ENCODE data around the gene WDHD1. TPM values are rescaled to one million over a fixed set of nuclear protein-coding genes. Genes with fewer than 3 reads are reported as not detected.
"Not testable (repeated sequence)": the region's sequence is repeated elsewhere in the genome, so short reads cannot be mapped to it uniquely, and the experiment has no call there.

Gene WDHD1
- total RNA-seq, 2 donors from 2014 or later, result 0.66 to 1.0 TPM

DNA sequence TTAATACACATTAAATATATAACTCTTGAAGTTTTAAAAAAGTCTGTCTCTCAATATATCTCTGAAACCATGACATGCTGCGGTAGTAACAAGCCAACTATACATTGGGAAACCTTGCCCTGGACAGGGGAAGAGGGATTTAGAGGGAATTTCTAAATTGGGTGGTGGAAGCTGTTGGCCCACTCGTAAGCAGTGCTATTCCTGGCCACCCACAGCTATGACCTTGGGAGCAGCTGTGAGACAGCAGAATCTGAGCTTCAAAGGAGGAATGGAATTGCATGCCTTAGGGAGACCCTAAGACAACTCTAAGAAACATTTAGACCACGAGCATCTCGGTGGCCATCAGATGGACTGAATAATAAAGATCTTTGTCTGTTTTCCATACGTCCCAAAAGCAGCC lies 108.5 kb downstream of the WDHD1 start:
- ATAC-seq, result no peak

DNA sequence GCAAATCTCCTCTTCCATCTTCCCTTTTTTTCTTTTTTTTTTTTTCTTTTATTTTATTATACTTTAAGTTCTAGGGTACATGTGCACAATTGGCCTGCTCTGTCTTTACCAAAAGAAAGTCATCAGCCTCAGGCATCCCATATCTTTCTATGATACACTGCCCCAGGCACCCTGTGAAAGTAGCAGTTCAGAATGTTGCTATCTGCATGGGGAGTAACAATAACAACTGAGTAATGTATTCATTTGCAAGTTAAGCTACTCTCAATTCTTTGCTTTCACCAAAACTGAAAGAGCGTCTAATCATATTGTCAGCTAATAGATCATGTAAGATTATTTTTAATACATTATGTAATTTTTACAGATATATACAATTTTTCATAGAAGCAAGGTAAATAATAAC lies 110.8 kb downstream of the WDHD1 start:
- DNase-seq (no peak), ATAC-seq (no peak)
- intact Hi-C loops (cut with DNase I), result no loop called here
- no peak overlapping the region for H3K4me3 ChIP-seq
- H3K4me1 ChIP-seq, result no peaks in the 10 kb centered on the region
- H3K9me3 ChIP-seq, result no peaks in the 10 kb centered on the region
- WGBS, 2 donors, result 94 to 96% methylated on average over 1 of the region's 1 CpG
- H3K36me3 ChIP-seq (replicated peaks in 1 of 2; ENCODE audit: insufficient read depth in 1 of 2, low read depth in 2 of 2), result no peaks in the 10 kb centered on the region
- no peaks in the 10 kb centered on the region for H3K27me3 ChIP-seq
- H3K27ac ChIP-seq, result no peak overlapping the region
- no peak for TF ChIP-seq POLR2A (IDR thresholded peaks at IDR 0.05)
- TF ChIP-seq, protein P1, sequence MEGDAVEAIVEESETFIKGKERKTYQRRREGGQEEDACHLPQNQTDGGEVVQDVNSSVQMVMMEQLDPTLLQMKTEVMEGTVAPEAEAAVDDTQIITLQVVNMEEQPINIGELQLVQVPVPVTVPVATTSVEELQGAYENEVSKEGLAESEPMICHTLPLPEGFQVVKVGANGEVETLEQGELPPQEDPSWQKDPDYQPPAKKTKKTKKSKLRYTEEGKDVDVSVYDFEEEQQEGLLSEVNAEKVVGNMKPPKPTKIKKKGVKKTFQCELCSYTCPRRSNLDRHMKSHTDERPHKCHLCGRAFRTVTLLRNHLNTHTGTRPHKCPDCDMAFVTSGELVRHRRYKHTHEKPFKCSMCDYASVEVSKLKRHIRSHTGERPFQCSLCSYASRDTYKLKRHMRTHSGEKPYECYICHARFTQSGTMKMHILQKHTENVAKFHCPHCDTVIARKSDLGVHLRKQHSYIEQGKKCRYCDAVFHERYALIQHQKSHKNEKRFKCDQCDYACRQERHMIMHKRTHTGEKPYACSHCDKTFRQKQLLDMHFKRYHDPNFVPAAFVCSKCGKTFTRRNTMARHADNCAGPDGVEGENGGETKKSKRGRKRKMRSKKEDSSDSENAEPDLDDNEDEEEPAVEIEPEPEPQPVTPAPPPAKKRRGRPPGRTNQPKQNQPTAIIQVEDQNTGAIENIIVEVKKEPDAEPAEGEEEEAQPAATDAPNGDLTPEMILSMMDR (IDR thresholded peaks at IDR 0.05), result no peak

More for the DNA sequence above, 108.5 kb downstream of the WDHD1 start:
- DNase-seq, result no peak
- Histone ChIP-seq H3K27ac (no peak overlapping the region), H3K4me3 (no peak overlapping the region), H3K9me3 (no peaks in the 10 kb centered on the region), H3K4me1 (no peaks in the 10 kb centered on the region), H3K36me3 (replicated peaks in 1 of 2; ENCODE audit: insufficient read depth in 1 of 2, low read depth in 2 of 2) (no peaks in the 10 kb centered on the region), H3K27me3 (no peaks in the 10 kb centered on the region)
- intact Hi-C loops (cut with DNase I), result no loop called here
- no peak for TF ChIP-seq POLR2A (IDR thresholded peaks at IDR 0.05)
- TF ChIP-seq, protein P1 (IDR thresholded peaks at IDR 0.05), result no peak
- WGBS, 2 donors, result 51 to 64% methylated on average over 5 of the region's 5 CpGs

DNA sequence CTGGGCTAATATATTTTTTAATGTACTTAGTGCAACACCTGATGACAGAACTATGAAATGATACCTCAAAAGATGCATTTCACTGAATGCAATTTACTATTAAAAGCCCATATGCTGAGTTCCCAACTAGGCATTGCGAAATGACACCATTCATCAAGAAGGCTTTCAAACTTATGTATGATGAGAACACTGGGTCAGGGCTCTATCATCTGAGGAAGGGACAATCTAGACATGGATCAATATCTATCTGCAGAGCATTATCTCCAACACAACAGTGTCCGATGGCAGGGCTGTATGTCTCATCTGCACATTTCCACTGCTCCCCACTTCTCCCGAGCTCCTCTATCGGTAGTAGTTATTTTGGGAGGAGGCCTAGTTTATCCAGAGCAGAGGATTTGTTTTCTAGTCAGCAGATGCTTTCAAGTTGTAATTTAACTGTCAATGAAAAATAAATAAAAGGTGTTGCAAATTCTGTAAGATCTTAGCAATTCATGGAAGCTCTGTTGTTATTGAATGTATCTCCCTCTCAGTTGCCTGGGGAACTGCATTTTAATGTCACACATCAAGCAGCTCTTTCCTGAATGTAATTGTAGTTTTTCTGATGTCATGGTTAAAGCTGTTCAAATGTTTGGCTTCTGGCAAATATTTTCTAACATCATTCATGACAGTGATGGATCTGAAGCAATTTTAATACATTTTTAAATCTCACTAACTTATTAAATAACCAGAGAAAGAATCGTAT lies 116.9 kb downstream of the WDHD1 start:
- H3K27me3 ChIP-seq, result no peaks in the 10 kb centered on the region
- H3K9me3 ChIP-seq, result no peaks in the 10 kb centered on the region
- no peak overlapping the region for H3K27ac ChIP-seq
- no peak for ATAC-seq
- no peaks in the 10 kb centered on the region for H3K36me3 ChIP-seq (replicated peaks in 1 of 2; ENCODE audit: insufficient read depth in 1 of 2, low read depth in 2 of 2)
- WGBS, 2 donors, result 78 to 82% methylated on average over 5 of the region's 5 CpGs
- intact Hi-C loops (cut with DNase I), result no loop called here
- TF ChIP-seq, protein P1 (IDR thresholded peaks at IDR 0.05), result no peak
- no peaks in the 10 kb centered on the region for H3K4me1 ChIP-seq
- H3K4me3 ChIP-seq, result no peak overlapping the region
- DNase-seq, result no peak

DNA sequence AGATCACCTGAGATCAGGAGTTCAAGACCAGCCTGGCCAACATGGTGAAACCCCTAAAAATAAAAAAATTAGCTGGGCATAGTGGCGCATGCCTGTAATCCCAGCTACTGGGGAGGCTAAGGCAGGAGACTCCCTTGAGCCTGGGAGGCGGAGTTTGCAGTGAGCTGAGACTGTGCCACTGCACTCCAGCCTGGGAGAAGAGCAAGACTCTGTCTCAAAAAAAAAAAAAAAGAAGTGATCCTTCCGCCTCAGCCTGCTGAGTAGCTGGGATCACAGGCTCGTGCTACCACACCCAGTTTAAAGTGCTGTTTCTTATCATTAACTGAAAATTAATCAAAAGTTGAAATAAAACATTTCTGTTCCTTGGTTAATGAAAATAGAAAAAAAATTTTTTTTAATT lies 117.9 kb downstream of the WDHD1 start:
- H3K4me1 ChIP-seq; H3K27ac ChIP-seq; H3K4me3 ChIP-seq; ATAC-seq; H3K36me3 ChIP-seq (replicated peaks in 1 of 2; ENCODE audit: insufficient read depth in 1 of 2, low read depth in 2 of 2); DNase-seq; H3K27me3 ChIP-seq; intact Hi-C loops (cut with DNase I); H3K9me3 ChIP-seq: not testable (repeated sequence)
- 83 to 92% methylated on average over 4 of the region's 4 CpGs for WGBS, 2 donors

DNA sequence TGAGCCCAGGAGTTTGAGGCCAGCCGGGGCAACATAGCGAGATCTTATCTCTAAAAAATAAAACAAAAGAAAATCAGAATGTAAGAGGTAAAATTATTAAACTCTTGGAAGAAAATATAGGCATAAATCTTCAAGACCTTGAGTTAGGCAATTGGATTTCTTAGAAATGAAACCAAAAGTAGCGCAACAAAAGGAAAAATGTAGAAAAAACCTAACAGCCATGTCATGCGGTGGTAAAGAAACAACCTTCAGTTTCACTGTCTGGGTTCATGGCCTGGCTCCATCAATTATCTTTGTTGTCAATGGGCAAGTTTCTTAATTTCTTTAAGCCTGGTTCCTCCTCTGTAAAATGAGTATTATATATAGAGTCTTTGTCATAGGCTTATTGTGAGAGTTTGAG lies 118.7 kb downstream of the WDHD1 start:
- Histone ChIP-seq H3K27me3 (no peaks in the 10 kb centered on the region), H3K9me3 (no peaks in the 10 kb centered on the region), H3K27ac (no peak overlapping the region), H3K36me3 (replicated peaks in 1 of 2; ENCODE audit: insufficient read depth in 1 of 2, low read depth in 2 of 2) (no peaks in the 10 kb centered on the region), H3K4me3 (no peak overlapping the region), H3K4me1 (no peaks in the 10 kb centered on the region)
- TF ChIP-seq POLR2A (IDR thresholded peaks at IDR 0.05), result no peak
- TF ChIP-seq, protein P1 (IDR thresholded peaks at IDR 0.05), result no peak
- 72 to 80% methylated on average over 4 of the region's 4 CpGs for WGBS, 2 donors
- ATAC-seq, result no peak
- no peak for DNase-seq
- intact Hi-C loops (cut with DNase I), result no loop called here
